ENCODE results near the gene TSPAN14. TPM values are rescaled to one million over a fixed set of nuclear protein-coding genes. Genes with fewer than 3 reads are reported as not detected.

Gene TSPAN14
- total and polyA plus RNA-seq, 10 of the 15 experiments (the other 5 are each of a cell fraction or from before 2014, with no cell fraction given) = 2.5 to 31.7 (median 17.9) TPM

DNA sequence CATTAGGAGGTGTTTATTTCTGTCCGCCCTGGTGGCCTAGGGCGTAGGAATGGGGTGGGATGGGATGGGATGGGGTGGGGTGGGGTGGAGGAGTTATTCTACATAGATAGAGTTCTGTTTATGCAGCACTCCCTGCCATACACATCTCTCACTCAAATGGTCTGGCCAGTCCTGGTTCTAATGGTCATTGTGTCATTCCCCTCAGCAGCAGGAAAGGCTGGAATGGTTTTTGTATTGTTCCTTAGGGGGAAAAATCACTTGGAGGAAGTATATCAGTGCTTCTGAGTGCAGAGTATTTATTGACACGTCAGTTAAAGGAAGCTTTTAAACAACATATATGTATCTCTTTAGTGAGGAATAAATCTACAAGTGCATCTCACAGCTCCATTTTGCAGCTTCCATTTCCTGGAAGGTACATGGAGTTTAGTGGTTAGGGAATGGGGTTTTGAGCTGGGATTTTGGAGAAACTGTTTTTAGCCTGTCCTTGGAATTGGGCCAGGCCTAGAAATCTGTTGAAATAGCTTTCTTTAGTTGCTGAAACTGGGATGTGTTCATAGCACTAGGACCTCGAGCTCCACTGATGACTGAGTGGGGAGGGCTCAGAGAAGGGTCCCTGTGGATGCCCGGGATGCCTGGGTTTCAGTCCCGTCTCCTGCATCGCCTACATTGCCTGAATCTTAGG is 8.3 kb downstream of the TSPAN14 start:
- 0 out of 2 replicates have a peak overlapping the region, but pooled peaks have one; percentile 35 for H3K9ac ChIP-seq (ENCODE audit: control insufficient read depth, insufficient read depth, low read length)
- DNase-seq (ENCODE audit: low read depth, low spot score) = no peak
- SMC1A ChIA-PET (ENCODE audit: uncharacterized antibody, unreplicated experiment) = interaction anchor here (0.5 to 36.0 kb wide), 10 partner anchors 8 to 634 kb away, joined by 3 to 1038 read pairs (median 8); no protein-coding TSS in a partner anchor
- peaks cover 0 to 2% of the 10 kb centered on the region in 2 experiments; a peak in 1 of 4 replicates for H3K36me3 ChIP-seq (ENCODE audit: control insufficient read depth in 2 of 2, insufficient read depth in 2 of 2, low read length in 1 of 2)
- no peak overlapping the region for H2AFZ ChIP-seq (ENCODE audit: control insufficient read depth, low read depth, low read length)
- POLR2A ChIA-PET = interaction anchor here (0.8 to 3.5 kb wide), 5 partner anchors 10 to 42 kb away, joined by 3 to 46 read pairs (median 6); no protein-coding TSS in a partner anchor
- peaks cover 85% of the 10 kb centered on the region for H3K4me1 ChIP-seq (ENCODE audit: control insufficient read depth, insufficient read depth, low read length)
- H3K27ac ChIP-seq (ENCODE audit: control insufficient read depth, insufficient read depth) = peak overlapping the region; percentile 48; the same call in 1 of the 2 replicates
- ATAC-seq = no peak
- 73% methylated on average over 7 of the region's 7 CpGs for WGBS (ENCODE audit: insufficient coverage, insufficient replicate concordance, low lambda C conversion rate, missing lambda C conversion rate)
- no peaks in the 10 kb centered on the region for H3K9me3 ChIP-seq (replicated peaks; ENCODE audit: control insufficient read depth, insufficient read depth, low read length)
- no peak for FAIRE-seq
- intact Hi-C loops (cut with micrococcal nuclease; ENCODE audit: unreplicated experiment) = no loop called here
- in situ Hi-C loops (cut with MboI) = no loop called here
- no TSS peak for BruUV-seq (replicated peaks)
- H3K79me2 ChIP-seq (ENCODE audit: control insufficient read depth, insufficient read depth, low read length) = peaks cover 98% of the 10 kb centered on the region
- RAD21 ChIA-PET (ENCODE audit: unreplicated experiment) = interaction anchor here (0.5 to 21.4 kb wide), 10 partner anchors 7 to 732 kb away, joined by 3 to 412 read pairs (median 17); no protein-coding TSS in a partner anchor
- peak overlapping the region; percentile 12 for H3K4me3 ChIP-seq
- peak overlapping the region; percentile 75 for H3K4me2 ChIP-seq (ENCODE audit: control insufficient read depth, insufficient read depth)
- TF ChIP-seq POLR2AphosphoS5 (IDR thresholded peaks at IDR 0.05; ENCODE audit: low read length) (no peak), NRF1 (conservative IDR thresholded peaks at IDR 0.05; ENCODE audit: low read depth, low read length) (no peak), TARDBP (IDR thresholded peaks at IDR 0.05; ENCODE audit: borderline replicate concordance) (no peak), MAX (IDR thresholded peaks at IDR 0.05; ENCODE audit: low read depth, low read length) (no peak), IKZF2 (IDR thresholded peaks at IDR 0.05) (no peak), SREBF2 (IDR thresholded peaks at IDR 0.05; ENCODE audit: low read length) (no peak)
- no peaks in the 10 kb centered on the region for H3K27me3 ChIP-seq (replicated peaks in 1 of 2; ENCODE audit: control insufficient read depth in 2 of 2, insufficient read depth in 2 of 2, low read length in 1 of 2)
- no peaks in the 10 kb centered on the region; the same call in 1 of the 2 replicates for H4K20me1 ChIP-seq (ENCODE audit: control insufficient read depth, insufficient read depth)
- CTCF ChIA-PET = interaction anchor here (1.0 to 21.5 kb wide), 5 partner anchors 9 to 136 kb away, joined by 3 to 402 read pairs (median 6); no protein-coding TSS in a partner anchor
